NCI-H2171 (cell line): ENCODE results near the gene EMSY.

Experiments used
- DNase-seq: peaks from one replicate; lab custom pipeline; 2025; lab: John Stamatoyannopoulos, UW

The EMSY gene

DNA sequence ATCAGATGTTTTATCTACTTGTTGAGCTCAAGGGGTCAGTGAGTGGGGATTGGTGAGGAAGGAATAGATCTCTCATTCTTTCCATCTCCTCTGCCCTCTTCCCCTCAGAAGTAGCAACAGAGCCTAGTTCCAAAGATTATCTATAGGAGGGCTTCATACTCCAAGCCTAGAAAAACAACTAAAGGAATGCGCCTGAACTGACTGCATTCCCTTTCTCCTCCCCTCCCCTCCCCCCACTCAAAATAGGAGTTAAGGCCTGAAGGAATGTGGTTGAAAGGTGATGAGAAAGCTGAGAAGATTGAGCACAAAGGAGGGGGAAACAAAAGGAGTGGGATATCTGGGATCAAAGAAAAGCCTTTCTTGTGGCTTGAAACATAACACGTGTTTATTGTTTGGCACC lies 10.5 kb downstream of the EMSY start:
- no peak for DNase-seq

DNA sequence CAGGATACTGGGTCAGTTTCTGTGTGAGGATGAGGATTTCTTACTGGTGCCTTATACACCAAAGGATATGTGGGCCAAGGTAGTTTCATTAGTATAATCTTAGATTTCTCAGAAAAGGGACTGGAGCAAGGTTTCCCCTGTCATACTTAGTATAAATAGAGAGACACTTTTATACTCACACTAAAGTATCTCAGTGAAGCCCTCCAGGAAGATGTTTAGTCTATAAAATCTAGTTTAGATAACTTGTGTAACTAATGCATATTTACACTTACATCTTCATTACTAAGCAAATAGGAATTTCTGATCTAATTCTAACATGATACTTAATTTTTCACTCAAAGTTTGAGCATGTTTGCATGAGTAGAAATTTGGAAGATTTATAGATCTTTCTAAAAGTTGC lies 11.1 kb downstream of the EMSY start:
- no peak for DNase-seq

DNA sequence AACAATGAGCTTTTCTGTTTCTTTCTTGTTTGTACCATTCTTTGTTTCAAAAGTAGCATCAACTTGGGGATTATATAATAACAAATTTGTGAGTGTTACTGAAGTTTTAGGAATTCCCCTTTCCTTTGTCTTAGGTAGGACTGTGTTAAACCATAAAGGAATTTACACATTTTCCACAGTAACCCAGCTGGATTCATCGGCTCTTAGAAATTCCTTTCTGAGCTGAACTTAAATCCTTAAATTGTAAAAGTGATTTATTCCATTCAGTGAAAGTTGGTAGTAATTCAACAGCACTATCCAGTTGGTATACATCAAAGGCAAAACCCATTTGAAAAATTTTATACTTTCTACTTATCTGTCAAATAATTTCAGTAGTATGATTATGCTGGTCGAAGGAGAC lies 11.8 kb downstream of the EMSY start:
- no peak for DNase-seq

DNA sequence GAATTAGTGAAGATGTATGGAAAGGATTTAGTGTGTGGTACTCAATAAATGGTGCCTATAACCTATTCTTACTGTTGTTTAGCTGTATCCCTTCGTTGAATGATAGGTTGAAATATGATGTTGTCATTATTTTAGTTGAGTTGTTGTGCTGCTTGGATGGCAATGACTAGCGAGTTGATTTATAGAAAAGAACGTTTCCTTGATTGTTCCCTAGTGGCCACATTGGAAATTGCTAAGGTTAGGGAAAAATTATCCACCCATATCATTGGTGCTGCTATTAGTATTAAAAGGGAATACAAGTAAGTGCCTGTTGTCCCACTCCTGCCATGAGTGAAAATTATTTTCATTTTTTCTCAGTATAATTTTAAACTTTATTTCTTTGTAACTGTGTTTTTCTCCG lies 14.5 kb downstream of the EMSY start:
- DNase-seq = no peak

DNA sequence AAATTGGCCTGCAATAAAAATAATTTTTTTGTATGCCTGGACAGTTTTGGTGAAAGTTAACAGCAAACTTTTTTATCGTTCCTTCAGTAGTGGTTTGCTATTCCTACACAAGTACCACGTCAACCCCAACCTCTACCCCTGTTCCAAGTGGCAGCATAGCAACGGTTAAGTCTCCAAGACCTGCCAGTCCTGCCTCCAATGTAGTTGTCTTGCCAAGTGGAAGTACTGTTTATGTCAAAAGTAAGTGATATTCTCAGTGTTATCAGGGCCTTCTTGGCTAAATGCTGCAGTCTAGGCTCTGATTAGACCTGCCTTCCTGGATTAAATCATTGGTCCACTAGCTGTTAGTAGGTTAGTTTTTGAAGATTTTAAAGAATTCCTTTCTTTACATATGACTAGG lies 15.0 kb downstream of the EMSY start:
- DNase-seq = no peak

DNA sequence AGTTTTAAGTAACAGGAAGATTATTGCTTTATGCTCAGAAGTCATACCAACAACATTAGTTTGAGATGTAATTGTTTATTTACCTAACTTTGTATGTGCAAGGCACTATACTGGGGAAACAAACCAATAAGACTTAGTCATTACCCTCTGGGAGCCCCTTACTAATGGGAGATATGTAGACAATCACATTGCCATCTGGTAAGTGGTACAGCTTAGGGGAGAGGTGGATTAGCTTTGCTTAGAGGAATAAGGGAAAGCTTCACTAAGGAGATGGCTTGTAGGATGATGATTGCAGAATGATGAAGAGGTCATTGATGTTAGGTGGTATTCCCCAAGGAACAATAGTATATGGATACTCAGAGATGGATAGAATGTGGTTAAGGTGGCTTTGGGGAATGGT lies 17.5 kb downstream of the EMSY start:
- DNase-seq = no peak

DNA sequence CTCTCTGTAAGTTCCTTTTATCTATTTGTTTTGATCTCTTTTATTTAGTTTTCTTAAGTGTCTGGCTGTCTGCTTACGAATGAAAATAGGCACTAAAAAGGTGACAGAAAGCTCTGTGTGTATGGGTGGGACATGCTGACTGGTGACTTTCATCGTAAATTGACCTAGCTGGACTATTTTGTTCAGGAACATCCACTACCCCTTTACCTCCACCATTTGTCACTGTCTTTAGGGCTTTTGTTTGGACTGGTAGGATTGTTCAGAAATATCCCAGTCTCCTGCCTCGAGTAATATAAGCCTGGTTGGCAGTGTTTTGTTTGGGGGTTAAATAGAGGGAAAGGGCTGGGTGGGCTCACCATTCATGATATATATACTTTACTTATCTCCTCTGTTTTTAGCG lies 20.9 kb downstream of the EMSY start:
- DNase-seq = no peak

DNA sequence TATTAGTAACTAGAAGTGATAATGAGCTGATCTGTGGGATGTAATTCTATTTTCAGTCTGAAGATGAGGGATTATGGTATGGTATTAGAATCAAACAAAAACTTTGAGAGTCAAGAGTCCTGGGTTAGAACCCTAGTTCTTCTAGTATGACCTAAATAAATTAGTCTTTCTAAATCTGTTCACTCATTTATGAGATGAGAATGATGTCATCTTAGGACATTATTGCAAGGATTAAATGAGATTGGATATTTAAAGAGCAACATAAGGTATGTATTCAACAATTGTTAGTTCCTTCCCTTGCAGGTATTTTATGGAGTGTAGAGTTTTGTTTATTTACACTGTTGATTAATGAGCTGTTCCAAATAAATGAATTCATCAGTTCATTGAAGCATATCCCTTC lies 21.8 kb downstream of the EMSY start:
- DNase-seq = no peak

DNA sequence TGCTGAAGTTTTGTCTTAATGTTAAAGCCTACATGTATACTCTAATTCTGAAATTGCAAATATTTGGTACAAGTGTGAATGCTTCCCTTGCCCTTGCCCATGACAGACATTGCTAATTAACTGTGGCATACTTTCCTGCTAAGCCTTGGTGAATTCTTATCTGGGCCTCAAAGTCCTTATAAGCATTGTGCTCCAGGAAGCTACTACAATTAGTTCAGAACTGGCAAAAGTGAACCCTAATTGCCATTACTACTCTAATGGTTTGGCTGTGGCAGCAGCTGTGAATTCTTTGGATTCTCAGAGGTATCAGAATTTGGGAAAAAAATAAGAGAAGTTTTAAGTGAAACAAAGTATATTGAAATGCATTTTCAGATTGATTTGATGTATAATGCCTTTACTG lies 24.3 kb downstream of the EMSY start:
- DNase-seq = no peak

DNA sequence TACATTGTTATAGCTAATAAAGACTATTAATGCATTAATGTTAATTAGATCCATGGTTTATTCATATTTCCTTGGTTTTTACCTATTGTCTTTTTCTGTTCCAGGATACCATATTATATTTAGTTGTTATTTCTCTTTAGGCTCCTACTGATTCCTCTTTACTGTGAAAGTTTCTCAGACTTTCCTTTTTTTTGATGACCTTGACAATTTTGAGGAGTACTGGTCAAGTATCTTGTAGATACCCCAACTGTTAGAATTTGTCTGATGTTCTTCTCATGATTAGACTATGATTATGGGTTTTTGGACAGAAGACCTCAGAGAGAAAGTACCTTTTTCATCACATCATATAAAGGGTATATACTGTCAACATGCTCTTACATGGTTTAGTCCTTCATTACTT lies 26.6 kb downstream of the EMSY start:
- no peak for DNase-seq

DNA sequence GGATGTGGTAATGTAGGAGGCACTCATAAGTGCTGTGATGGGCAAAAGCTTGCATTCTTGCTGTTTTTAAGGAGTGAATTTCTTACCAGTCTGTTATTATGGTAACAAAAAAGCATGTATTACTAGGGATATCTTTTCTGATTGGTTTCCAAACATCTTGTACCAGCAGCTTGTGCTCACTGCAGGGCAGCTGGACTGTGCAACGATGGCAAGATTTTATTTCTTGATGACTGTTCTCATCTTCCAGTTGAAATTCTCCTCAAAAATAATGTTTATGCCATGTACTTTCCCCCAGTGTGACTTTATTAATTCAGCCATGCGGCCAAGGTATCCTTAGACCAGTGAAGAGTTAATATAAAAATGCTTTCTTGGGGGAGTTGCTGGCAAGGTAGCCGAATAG lies 35.4 kb downstream of the EMSY start:
- no peak for DNase-seq

DNA sequence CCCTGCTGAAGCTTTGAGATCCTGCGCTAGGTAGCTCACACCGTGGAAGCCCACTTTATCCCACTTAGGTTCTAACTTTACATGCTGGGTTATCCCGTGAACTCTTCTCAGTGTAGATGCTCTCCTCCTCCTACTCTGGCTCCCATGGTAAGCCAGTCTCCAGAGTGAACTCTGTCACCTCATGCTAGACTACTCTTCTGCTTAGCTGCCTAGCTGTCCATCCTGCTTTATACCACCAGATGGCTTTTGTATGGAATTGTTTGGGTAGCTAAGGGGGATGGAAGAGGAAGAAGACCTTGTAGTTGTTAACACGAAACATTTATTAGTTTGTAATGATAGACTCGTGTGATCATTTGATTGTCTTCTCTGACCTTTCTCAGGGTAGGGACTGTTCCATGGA lies 46.8 kb downstream of the EMSY start:
- no peak for DNase-seq

DNA sequence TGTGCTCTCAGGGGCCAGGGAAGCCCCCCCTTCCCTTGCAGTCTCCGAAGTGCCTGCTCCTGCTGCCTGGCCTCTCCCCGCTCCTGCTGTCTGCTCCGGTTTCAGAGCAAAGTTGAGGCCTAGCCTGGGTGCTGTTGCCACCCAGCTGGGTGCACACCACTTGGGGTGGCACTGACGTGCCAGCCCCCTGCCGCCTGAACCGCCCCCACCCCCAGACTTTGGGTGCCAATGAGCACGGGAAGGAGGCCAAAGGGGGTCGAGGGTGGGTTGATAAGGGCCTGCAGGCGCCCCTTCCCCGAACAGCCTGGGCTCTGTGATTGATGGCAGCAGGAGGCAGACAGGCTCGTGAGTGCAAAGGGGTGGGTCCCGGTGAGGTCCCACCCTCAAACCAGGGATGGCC lies 48.2 kb downstream of the EMSY start:
- DNase-seq = no peak

DNA sequence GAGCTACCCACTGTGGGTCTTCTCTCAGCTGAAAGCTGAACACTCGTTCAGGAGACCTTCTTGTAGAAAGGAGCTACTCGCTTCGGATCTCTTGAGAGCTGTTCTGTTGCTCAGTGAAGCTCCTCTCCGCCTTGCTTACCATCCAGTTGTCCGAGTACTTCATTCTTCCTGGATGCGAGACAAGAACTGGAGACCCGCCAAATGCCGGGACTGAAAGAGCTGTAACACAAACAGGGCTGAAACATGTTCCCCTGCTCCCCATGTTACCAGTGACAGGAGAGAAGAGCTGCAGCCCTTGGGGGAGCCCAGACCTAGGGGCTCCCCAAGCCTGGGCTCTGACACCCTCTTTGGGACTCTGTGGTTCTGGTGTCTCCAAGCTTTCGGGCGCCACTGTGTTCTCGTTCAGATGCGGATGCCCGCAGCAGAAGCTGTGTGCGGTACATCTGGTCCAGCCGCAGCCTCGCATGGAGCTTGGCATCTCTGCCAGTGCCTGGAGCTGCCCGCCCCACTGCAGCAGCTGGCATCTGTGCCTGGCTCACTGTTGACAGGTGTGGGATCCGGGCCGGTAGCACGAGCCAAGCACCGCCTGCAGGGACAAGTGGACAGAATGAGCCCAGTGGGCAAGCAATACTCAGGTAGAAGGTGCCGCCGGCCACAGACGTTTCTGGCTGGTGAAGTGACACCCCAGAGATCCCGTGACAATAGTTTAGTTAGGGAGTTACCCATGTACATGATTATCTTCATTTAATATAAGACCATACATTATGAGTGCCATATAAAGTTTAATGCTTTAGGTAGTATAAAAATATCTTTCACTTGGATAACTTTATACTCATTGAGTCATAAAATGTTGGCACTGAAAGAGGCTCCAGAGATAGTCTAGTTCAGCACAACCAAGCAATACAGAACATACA lies 49.1 kb downstream of the EMSY start:
- DNase-seq = no peak

DNA sequence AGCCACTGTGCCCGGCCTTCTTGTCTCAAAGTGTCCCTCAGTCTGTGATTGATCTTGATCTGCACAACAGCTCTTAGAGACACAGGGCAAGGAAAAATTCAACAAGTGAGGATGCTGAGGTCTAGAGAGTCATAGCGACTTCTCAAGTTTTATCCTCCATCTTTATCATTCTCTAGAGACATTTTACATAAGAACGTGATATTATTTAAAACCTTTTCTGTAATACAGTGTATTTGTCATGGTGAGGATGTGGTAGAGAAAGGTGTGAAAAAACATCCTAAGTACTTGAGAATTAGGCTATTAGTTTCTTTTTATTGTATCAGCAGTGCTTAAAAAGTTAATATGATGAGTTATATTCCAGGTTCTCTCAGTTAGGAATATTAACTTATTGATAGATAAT lies 50.2 kb downstream of the EMSY start:
- no peak for DNase-seq

DNA sequence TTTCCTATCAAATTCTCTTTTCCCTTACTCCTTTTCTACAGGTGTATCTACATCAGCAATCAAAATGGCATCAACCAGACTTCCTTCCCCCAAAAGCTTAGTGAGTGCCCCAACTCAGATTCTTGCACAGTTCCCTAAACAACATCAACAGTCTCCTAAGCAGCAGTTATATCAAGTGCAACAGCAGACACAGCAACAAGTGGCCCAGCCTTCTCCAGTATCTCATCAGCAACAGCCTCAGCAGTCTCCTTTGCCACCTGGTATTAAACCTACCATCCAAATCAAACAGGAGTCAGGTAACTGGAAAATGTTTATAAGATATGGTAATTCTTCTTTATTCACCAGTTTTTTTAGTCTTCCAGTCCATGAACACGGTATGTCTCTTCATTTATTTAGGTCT lies 51.4 kb downstream of the EMSY start:
- no peak for DNase-seq

DNA sequence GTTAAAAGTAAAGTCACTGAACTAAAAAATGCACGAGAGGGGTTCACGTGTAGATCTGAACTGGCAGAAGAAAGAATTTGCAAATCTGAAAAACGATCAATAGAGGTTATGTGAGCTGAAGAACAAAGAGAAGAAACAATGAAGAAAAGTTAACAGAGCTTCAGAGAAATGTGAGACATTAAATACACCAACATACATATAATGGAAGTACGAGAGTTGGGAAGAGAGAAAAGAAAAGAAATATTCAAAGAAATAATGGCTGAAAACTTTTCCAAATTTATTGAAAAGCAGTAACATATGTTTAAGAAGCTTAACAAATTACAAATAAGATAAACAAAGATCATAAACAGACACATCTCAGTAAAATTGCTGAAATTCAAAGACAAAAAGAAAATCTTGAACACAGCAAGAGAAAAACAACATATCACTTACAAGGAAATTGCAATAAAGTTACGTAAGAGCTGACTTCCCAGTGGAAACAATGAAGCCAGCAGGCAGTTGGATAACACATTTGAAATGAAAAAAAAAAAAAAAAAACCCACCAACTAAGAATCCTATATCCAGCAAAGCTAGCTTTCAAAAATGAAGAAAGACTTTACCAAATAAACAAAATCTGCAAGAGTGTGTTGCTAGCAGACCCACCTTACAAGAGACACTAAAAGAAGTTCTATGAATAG lies 56.8 kb downstream of the EMSY start:
- no peak for DNase-seq

DNA sequence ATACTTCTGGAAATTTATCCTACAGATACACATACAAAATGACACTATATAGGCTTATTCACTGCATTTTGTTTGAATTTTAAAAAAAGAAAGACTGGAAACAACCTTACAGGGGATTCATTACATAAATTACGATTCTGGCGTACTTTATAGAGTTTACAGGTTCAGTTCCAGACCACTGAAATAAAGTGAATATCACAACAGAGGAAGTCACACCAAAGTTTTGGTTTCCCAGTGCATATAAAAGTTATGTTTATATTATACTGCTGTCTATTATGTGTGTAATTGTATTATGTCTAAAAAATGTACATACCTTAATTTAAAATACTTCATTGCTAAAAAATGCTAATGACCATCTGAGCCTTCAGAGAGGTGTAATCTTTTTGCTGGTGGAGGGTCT lies 62.0 kb downstream of the EMSY start:
- DNase-seq = no peak

DNA sequence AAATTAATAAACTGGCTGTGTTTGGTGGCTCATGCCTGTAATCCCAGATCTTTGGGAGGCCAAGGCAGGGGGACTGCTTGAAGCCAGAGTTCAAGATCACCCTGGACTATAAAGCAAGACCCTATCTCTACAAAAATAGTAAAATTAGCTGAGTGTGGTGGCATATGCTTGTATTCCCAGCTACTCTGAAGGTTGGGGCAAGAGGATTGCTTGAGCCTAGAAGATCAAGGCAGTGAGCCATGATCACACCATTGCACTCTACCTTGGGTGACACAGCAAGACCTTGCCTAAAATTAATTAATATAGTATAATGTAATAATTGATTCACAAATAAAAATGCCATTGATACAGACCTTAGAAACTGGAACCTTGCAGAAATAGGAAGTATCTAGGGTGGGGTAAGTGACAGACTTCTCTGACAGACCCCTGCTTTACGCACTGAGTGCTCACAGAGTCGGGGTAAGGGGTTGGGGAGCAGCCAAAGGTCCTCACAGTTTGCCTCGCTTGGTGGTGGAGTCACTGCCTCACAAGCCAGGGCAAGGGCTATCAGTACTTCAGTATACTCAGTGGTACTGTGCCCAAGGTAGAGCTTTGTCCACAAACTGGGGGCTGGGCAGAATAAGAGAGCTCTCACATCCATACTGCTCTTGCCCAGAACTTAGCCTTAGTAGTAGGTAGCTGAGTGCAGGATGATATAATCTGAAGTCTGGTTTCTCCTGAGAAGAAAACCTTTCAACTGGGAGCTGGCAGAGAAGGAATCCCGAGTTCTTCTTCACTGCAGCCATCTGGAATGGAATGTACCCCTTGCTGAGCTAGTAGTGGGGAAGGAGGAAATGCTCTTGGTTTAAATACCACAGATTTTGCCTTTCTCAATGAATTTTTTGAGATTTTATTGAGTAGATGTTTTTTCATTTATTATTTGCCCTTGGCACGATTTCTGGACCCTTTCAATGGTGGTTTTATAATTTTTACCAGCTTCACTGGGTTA lies 65.5 kb downstream of the EMSY start:
- DNase-seq = no peak

DNA sequence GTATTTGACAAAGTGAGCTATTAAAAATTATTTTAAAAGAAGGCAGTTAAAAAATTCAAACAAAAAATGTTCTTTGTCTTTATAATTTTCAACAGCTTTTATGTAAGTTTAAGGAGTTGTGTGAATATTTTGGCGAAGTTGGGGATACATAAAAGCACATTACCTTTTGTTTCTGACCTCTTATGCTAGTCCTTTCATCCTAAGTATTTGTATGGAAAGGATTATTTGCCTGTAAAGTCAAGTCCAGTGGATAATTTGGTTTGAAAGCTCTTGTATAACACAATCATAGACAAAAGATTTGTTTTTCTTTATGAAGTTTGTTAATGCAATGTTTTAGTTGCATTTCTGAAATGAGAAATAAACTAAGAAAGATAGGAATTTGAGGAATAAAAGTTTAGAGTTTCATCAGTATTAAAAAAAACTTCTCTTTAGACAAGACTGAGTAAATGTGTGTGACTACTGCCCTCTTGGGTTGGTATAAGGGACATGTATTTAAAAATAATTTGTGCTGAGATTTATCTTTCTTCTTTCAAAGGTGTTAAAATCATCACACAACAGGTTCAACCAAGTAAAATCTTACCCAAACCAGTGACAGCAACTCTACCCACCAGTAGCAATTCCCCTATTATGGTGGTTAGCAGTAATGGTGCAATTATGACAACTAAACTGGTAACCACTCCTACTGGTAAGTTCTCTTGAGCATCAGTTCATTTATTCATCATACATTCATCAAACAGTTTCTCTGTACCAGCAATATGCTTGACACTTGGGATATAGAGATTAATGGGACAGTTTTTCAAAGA lies 68.2 kb downstream of the EMSY start:
- DNase-seq = no peak

DNA sequence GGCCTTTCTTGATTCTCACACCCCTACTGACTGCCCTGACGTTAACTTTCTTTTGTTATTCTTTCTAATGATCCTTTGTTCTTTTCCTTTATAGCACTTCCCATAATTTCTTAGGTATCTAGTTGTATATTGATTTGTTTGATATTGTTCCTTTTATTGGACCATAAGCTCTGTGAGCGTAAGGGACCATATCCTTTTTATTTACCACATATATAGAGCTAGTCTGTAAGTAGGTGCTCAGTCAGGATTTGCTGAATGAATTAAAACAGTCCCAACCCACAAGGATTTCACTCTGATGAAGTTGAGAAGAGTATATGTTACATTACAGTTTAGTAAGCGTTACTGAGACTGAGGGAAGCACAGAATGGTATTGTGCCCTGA lies 68.8 kb downstream of the EMSY start:
- DNase-seq = no peak

DNA sequence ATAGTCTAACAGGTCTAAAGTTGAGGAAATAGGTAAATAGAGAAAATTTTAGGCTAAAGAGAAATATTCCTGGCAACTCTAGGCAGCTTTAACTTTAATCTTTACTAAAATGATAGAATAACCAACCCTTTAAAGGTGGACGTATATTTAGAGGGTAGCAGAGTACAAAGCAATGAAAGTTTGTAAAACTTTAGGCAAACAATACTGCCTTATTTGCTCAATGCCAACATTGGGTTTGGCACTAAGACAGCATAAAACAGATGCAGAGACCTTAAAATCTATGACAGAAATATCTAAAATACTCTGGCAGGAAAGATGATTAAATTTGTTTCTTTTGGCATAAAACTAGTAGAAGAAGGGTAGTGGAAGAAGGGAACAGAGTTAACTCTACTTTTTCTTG lies 70.7 kb downstream of the EMSY start:
- DNase-seq = no peak
